HG03558 (cell line): ENCODE data around the gene PHACTR1.

ENCODE experiments used
- ATAC-seq: cut with Tn5 transposase; IDR thresholded peaks from one replicate; pipeline ENCODE4 v1.9.1; 2021; ENCODE audit warnings: moderate number of reproducible peaks; ENCODE audit not compliant: unreplicated experiment; ENCODE audit errors: extremely low read depth

The PHACTR1 gene

DNA sequence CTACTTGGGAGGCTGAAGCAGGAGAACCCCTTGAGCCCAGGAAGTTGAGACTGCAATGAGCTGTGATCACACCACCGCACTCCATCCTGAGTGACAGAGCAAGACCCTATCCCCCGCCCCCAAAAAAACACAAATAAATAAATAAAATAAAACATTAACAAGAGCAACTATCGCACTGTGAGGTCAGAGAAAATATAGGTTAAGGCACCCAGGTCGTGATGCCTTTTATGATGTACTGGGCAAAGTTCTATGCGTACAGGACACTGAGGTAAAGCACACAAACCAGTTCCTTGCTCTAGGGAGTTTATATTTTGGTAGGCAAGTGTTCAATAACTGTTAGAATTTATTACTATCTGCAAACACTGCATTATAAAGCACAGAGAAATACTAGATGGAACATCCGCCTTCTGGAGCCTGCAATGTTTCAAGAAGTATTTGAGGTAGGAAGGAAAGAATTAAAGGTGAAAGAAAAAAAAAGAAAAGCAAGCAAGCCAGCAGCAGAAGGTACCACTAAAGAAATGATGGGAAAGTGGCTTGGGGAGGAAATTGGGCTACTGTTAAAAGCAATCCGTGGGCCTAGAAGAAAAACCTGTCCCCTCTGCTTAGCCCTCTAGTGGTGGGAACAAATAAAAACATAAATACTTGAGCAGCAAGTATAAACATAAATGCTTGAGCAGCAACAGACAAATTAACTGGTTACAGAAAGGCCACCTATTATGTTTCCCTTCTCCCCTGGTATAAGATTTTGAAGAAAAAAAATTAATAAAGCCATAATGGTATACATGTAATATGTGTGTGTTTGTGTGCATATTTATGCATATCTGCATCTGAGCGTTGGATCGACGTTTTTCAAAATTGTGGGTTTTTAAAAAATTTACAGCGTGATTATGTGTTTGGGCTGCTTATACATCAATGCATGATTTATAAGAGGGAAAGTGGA is 128.0 kb downstream of the PHACTR1 start:
- no peak for ATAC-seq

DNA sequence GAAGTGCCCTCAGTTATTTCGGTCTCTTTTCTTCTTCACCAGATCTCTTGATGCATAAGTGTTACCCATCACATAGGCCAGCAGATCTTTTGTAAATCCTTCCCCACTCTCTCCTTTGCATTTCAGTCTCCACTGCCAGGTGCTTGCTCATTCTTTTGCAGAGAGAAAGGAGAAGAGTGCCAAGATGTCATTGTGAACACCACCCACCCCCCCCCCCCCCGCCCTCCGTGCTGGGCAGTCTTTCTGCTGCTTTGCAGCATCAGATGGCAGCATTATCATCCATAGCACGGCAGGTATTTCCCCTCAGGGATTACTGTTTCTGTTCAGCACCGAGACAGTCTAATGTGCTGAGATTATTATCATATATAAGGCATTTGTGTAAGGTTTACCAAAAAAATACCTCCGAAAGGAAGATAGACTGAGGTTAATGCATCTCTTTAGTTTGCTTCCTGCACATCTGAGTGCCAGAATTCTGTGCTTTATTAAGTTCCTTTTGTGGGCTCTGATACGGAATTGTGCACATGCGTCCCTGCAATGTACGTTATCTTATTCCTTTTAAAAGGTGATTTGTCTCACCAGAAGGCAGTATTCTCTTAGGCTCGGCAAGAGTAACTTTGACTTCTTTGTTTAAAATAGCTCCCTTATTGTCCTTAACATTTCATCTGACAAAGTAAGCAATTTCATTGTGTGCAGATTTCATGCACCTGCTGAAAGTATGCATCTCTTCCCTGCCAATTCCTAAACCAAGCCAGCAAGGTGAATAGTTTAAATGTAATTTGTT is 128.8 kb downstream of the PHACTR1 start:
- no peak for ATAC-seq

DNA sequence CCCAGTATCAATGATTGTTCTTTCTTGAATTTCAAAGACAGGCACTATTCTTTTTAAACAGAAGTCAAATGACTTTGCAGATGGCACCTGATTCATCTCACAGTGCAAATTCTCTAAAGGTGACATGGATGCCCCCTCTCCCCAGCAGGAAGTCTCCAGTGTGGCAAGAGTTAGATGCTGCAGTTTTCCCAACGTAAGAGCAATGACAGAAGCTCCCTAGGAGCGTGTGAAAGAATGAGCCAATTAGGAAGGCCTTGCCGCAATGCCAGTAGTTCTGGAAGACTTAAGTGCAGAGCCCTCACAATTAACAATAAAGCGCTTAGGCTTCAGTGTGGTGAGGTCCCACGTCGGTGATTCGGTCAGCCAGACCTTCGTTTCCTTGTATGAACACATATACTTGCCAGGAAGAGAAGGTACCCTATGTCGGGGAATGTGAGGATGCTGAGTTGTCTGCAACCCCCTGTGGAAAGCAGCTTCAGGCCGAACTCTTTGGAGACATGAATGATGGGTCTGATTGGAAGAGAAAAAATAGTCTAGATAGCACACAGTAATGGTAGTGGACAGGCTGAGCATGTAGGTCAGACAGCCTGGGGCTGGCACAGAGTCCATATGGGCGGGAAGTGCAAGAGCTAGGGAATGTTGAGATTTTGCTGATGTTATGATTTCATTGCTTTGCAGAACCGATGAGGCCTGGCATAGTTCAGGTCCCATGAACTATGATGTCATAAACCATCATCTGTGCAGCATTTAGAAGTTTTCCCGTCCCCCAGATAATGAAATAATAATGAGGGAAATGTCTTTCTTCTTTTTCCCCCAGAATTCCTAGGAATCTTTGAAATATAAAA is 132.6 kb downstream of the PHACTR1 start:
- ATAC-seq = no peak

DNA sequence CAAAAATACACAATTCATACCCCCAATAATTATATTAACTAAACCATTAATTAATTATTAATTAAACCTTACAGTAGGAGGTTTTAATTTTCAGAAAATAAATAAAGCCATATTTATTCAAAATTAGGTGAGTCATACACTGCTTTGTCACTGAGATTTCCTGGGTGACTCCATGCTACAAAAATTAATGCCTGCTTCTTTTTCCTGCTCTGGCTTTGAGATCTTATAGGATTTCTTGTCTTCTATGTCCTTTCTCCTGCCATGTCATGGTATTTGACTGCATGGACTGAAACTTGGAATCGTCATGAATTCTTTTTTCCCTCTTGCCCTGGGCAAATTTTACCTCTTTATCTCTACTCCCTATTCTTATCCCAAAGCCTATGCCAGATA is 133.2 kb downstream of the PHACTR1 start:
- no peak for ATAC-seq

DNA sequence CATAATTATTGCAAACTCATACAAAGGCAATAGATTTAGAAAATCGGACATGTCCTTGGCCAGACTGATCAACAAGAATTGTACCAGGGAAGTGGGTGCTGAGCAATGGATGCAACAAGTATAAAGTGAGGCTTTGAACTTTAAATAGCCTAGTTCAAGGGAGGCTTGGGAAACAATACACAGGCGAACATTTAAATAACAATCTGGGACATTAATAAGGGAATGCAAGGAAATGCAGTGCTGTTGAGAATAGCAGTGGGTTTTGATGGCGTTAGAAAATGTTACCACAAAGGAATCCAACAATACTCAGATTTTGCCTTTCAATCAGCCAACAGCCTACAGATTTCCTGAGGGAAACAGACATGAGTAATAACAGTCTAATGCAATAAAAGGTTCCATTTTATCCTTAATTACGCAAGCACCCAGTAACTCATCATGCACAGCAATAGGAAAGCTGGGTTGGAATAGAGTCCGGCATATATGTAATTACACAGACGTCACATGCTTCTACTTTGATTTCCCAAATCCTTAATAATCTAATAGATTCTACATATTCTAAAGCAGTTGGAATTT is 134.6 kb downstream of the PHACTR1 start:
- ATAC-seq = no peak

DNA sequence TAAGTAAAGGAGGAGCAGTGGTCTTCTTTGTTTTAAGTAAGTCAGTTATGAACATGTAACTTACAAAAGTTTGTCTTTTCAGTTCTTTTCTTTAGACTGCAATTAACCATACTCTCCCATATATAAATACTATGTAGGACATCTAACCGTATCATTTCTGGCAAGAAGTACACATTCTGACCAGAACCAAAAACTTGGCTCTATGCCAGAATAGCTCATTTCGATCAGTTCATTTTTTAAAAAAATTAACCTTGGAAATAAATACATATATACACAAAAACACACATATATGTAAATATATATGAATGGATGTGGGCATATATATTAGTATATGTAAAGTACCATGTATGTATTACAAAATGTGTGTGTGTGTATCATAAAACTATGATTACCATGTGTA is 145.0 kb downstream of the PHACTR1 start:
- ATAC-seq = no peak

DNA sequence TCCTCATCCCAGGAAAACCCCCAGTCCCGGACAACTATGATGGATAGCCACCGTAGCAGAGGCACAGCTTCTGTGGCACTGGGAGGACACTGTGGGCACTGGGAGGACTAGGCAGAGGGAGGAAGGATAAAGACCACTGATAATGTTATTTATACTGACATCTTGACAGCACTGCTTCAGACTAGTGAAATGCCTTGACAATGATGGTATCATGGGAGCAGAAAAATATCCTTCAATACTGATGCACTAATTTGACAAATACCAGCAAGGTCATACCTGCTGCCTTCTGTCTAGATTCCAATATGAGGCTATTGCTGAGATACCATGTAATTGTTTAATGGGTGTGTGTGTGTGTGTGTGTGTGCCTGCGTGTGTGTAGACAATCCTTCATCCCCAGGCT is 148.6 kb downstream of the PHACTR1 start:
- ATAC-seq = no peak

DNA sequence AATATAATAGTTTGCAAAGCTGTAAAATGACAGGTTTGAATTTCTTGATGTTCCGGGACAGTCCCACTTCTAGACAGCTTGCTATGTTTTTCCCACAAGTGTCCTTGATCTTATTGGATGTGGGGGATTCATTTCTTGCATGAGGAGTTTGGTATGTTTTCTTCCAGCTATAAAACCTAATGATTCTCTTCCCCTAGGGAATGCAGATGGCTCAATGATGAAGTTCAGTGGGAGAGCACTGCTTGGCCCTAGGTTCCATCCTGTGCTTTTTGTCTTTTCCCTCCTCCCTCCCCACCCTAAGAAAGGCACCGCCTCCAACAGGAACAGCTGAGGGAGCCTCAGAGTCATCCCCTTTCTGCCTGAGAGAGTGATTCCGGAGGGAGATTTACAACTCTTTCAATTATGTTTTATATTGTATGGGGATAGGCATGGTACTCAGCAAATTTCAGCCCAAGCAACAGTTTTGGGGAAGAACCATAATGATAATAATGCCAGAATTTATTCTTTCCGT is 149.2 kb downstream of the PHACTR1 start:
- ATAC-seq = no peak

DNA sequence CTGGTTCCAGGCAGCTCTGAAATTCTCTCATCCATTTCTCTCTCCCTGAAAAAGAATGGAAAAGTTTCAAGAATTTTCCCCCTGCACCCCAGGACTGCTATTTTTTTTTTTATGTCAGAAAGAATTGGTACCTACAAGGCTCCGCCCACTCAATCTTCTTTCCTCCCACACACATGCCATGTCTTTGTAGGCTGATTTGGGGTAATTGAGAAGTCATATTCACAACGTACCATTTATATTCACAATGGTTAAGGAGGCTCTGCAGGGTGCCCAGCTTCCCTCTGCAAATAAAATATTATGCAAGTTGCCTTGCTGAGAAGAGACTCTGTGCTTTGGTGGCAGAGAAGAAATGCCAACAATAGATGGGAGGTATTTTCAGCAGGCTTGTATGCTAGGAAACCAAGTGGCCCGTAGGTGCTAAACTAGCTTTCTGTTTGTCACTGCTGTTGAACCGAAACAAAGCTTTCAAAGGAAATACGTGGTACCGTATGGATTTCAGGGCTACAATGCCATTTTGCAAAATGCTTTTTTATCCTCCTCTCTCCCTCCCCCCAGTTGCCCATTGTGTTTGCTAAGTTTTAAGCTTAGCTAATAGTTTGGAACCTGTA is 150.0 kb downstream of the PHACTR1 start:
- ATAC-seq = no peak

DNA sequence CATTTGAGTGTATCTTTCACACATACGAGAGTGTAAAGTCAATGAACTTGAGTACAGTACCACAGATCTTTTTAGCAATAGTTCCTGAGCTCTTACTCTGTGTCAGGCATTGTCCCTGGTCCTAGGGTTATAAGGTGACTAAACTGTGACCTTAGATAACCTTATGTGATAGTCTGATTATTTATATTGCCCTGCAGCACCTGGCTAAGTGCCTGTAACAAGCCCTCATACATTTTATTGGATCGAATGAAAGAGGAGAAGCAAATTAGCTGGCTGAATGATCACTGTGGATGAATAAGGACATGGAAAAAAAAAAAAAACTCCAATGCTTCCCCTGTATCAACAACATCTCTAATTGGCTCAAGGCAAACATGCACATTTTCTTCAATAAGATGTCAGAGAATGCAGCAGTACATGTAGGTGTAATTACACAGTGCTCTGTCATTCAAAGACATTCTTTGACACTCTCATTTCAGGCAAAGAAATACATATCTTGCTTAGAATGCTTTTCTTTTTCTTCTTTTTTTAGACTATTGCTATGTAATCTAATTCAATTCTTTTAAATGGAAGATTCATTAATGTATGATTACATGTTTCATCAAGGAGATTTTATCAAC is 153.4 kb downstream of the PHACTR1 start:
- no peak for ATAC-seq

DNA sequence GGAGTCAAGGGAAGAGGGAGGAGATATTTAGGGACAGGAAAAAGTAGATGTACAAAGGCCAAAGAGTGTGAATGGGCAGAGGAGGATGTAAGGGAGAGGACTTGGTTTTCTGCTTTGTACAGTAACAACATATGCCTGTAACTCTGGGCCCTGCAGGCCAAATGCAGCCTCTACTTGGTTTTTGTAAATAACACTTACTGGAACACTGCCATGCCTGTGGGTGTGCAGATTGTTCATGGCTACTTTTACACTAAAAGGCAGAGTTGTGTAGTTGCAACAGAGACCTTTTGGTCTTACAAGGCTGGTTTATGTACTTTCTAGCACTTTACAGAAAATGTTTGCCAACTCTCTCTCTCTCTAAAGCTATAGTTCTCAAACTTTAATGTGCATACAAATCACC is 157.1 kb downstream of the PHACTR1 start:
- ATAC-seq = no peak

DNA sequence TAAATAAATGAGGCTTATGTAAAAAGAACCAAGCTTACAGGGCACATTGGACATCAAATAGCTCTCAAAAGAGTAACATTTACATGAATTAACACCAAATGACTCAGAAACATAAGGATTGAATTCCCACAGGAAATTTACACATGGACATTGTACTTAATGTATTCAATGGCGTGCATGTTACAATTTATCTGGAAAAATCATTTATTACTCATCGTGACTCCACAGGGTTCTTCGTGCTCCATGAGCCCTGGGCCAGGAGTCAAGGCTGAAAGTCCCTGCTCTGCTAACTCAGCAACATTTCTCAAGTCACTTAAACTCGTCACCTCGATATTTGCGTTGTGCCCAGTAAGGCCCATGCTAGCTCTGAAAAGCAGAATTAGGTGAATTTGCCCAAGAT is 158.5 kb downstream of the PHACTR1 start:
- ATAC-seq = no peak

DNA sequence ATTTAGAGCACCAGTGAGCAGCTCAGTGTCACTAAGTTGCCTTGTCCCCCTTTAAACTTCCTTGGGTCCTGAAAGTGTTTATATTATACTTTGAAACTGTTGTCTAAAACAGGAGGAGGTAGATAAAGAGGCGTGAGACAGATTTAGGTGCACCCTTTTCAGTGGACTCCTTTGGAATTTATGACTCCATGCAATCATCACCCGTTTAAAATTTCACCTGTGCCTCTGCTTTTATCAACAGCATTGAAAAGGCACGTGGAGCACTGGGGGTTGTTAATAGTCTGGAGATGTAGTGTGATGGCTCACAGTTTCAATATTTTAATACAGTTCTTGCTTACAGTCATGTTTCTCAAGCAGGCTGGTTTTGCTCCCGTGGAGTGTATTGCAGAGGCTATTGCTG is 162.2 kb downstream of the PHACTR1 start:
- no peak for ATAC-seq

DNA sequence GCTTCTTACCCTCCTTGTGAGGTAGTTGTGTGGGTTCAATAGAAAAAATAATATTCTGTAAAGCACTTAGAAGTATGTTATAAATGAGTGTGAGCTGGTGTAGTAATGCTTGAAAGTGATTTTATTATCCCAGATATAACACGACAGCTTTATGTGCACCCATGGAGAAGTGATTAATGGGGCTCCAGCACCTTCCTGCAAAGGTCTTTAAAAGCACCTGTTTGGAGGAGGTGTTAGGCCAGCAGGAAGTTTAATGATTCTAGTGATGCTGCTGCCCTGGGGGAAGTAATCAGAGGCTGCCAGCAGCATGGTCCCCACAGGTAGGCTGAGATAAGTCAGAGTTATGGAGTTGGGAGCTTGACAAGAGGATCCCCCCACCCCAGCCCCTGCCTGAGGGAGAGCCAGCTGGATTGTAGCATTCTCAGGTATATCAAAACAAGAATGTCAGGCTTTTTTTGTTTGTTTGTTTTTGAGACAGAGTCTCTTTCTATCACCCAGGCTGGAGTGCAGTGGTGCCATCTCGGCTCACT is 166.3 kb downstream of the PHACTR1 start:
- ATAC-seq = no peak

DNA sequence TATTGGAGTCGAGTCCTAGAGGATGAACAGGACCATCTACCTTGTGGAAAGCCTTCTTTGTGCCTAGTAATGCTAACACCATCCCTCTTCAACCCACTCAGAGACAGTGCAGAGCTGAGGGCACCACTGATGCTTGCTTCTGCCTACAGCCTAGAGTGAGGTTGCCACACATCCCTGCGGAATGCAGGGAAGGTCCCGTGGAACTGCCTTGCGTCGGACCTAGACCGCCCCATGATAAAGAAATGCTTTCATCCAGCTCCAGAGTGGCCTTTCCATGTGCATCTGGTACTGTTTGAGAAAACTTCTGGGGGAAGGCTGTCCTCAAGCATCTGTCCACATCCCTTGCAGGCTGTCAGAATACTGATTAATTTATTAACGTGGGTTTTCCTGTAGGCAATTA is 168.4 kb downstream of the PHACTR1 start:
- ATAC-seq = no peak

DNA sequence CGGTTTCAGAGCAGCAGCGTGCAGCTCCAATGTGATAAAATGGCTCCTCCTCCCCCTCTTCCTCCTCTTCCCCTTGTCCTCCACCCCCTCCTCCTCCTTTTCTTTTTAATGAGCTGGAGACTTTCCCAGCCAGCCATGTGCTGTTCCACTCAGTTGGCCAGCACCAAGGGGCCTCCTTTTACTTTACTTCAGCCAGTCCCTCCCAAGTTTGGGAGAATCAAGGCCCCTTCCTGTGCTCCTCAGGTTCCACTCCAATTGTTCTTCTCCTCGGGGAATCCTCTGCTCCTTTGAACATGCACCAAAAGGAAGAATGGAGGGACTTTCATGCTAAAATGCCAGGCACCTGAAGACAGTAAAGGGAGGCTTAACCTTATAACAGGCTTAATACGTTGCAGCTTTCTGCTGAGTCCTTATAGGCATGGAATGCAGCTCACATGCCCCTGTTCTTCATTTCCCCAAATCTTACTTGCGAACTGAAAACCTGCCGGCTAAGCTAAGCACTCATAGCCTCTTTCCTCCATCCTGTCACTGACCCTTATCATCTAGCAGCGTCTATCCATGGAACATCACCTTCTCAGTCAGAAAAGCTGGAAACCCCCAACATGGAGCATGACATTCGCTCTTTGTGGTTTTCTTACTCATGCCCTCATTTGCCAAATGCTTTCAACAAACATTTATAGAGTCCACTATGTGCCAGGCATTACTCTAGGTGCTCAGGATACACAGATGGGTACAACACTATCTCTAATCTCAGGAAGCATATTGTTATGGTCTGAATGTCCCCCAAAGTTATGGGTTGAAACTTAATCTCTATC is 170.6 kb downstream of the PHACTR1 start:
- ATAC-seq = no peak

DNA sequence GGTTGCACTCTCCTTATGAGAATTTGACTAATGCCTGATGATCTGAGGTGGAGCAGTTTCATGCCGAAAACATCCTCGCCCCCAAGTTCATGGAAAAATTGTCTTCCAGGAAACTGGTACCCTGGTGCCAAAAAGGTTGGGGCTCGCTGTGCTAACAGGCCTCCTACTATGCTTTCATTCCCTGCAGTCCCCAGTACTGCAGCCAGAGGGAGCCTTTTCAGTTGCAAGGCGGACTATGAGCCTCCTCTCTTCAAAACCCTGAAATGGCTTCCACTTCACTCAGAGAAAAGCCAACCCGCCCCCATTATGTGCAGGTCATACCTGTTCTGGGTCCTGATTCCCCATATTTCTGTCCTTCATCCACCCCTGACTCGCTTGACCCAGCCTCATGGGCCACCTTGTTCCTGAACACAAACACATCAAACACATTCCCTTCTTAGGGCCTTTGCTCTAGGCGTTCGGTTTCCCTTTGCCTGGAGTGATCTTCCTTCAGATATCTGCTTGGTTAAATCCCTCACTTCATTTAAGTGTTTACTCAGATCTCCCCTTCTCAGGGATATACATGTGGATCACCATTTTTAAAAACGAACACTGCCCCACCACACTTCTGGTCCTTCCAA is 173.7 kb downstream of the PHACTR1 start:
- ATAC-seq = no peak

DNA sequence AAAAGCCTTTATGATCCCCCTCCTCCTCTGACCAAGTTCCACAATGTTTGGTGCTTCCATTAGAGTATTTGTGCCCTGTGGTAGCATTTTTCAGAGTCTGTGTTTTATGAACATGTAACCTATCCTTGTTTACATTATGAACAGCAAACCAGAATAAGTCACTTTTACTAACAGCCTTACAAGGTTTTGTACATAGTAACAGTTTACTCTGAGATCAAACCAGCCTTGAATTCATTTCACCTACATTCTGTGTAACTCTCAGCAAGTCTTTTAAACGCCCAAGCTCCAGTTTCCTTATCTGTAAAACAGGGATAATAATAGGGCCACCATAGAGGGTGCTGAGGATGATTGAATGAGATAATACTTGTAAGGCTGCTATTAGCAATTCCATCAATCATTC is 175.0 kb downstream of the PHACTR1 start:
- no peak for ATAC-seq
